Caki2 (cell line): Measurements from ENCODE around the gene SLC8A3. TPM values are rescaled to one million over a fixed set of nuclear protein-coding genes. Genes with fewer than 3 reads are reported as not detected.

Experiments used
- DNase-seq: peaks from one replicate; pipeline ENCODE4 v3.0.0-alpha.2; 2015; ENCODE audit warnings: low read depth
- in situ Hi-C: cut with HindIII; loops from 2 replicates; pipeline ENCODE4 v1.10.0; 2016; ENCODE audit warnings: low sequenced_read_pairs, low pct_unique_long_range_greater_than_20kb, mixed read lengths
- total RNA-seq: library from RNA; depleted of rRNA; stranded (reverse); fragments of >200 nt; shearing (Covaris generic); gene quantifications from 2 replicates; pipeline ENCODE4 v1.2.3, GENCODE V29; 2014; ENCODE audit warnings: low replicate concordance

Gene SLC8A3
- total RNA-seq, 1 experiment from 2014 or later, result 0.91 TPM

DNA sequence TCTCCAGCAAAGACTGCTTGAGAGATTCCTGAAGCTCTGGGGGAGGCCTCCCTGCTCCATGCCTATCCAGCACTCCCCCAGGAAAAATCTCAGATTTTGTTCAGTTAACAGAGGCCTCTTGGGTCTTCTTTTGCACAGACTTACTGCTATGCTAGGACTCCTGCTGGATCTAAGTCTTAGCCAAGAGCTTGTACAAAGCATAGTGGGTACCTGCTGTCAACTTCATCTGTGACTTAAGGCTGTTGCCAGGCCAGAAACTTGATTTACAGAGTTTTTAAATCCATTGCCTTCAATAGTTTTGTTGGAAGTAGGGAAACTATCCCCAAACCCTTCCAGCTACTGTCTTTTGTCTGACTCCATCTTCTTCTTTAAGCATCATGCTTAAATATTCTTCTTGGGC, 169.1 kb downstream of the SLC8A3 start:
- in situ Hi-C loops, result no loop called here

GRCh38 chr14:70018713-70019211, 170.0 kb downstream of the SLC8A3 start:
- in situ Hi-C loops, result no loop called here
- no peak for DNase-seq

More for the DNA sequence above, 169.1 kb downstream of the SLC8A3 start:
- DNase-seq, result no peak

DNA sequence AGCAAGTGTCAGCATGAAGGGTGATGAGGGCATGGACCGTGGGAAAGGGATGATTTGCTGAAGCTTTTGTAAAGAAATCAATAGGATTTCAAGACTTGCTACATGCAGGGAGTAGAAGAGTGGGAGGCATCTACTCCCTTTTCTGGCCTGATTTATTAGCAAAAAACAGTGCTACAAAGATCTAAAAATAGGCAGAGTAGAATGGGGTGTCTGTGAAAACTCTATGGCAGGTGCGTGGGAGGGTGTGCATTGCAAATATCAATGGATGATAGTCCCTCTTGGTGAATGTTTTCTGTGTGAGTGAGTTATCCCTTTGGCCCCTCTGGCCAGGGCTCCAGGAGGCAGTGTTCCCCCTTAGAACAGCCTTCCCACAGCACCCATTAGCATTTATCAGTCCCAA, 170.5 kb downstream of the SLC8A3 start:
- in situ Hi-C loops, result no loop called here
- no peak for DNase-seq

DNA sequence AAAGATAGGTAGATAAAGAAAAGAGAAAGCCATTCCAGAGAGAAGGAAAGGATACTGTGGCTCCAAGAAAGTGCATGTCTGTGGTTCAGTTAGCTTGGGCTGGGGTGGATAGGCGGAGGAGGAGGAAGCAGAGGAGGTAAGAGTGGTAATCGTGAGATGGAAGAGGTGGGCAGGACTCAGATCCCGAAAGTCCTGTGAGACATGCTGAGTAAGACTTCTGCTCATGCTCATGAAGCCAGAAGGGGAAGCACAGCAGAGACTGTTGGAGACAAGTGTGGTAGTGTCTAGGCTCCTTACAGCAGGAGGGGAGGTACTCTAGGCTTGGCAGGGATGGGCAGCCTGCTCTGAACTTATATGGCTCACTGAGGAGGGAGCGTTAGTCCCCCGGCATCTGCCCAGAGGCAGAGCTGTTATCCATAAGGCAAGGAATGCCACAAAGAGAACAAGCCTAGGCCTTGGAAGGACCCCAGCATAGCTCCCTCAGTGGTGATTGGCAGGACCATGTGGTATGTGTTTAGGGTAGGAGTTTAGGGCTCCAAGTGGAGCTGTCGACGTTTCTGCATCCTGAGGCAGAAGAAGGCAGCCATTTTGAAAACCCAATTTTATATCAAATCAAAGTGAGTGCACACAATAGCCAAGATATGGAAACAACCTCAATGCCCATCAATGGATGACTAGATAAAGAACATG, 174.2 kb downstream of the SLC8A3 start:
- in situ Hi-C loops, result no loop called here
- DNase-seq, result no peak

- DNase-seq, result no peak
- in situ Hi-C loops, result no loop called here
Observed at GRCh38 chr14:70013271-70013873, 175.4 kb downstream of the SLC8A3 start.

- no peak for DNase-seq
- in situ Hi-C loops, result no loop called here
Observed at GRCh38 chr14:70011708-70012107, 177.0 kb downstream of the SLC8A3 start.

DNA sequence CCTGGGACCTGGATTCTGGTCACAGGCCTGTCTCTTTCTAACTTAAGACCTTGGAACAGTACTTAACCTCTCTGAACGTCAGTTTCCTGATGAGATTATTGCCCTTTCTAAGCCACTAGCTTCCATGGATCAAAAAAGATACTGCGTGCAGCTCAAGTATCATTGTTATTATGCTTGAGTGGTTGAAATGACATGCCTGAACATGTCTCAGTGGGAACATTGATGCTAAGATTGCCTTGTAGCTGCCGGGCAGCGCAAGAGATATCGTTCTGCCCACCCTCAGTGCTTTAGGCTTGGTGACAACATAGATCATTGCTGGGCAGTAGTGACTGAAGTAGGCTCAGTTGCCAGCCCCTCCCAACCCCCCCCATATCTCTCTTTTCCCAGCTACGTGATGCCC, 177.7 kb downstream of the SLC8A3 start:
- DNase-seq, result no peak
- in situ Hi-C loops, result no loop called here

DNA sequence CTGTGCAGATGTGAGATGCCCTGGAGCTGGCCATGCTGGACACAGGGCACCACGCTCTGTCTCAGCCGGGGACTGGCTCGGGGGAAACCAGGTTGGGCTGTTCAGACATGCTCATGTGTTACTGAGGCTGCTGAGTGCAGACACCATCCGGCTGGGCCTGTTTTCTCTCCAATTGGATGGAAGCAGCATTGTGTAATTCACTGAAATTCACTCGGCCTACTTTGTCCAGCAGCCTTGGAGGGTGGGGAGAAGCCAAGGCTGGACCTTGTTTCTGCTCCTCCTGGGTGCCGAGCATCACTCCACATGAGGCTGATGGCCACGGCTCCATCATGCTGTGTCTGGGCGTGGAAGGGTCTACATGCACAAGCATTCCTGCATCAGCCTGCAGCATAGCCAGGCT, 178.8 kb downstream of the SLC8A3 start:
- no peak for DNase-seq
- in situ Hi-C loops, result no loop called here

- no peak for DNase-seq
- in situ Hi-C loops, result no loop called here
Observed at GRCh38 chr14:70008284-70009262, 180.2 kb downstream of the SLC8A3 start.

GRCh38 chr14:70006699-70007098, 182.1 kb downstream of the SLC8A3 start:
- in situ Hi-C loops, result no loop called here

DNA sequence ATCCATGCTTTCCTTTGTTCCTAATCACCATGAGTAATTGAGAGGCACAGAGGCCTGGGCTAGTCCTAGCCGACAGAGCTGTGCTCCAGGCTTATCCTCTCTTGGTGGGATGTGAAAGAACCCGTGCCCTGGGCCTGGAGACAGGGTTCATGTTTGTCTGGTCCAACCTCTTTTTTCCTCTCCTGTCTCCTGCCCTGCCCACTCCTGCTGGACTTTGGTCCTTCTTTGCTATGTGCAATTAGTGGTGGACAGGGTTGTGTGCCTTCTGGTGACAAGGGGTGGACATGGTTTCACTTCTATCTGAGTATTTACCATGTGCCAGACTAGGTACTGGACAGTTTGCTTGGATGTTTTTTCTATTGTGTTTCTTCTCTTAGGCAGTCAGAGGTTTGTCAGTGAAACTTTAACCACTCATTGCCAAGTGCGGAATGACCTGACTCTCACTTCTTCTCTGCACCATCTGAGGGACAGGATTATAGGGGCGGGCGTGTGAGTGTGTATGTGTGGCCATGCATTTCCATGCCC, 183.4 kb downstream of the SLC8A3 start:
- no peak for DNase-seq
- in situ Hi-C loops, result no loop called here

More at GRCh38 chr14:70006699-70007098, 182.1 kb downstream of the SLC8A3 start:
- DNase-seq, result no peak

- DNase-seq, result no peak
- in situ Hi-C loops, result no loop called here
Observed at GRCh38 chr14:70004791-70005190, 184.0 kb downstream of the SLC8A3 start.

DNA sequence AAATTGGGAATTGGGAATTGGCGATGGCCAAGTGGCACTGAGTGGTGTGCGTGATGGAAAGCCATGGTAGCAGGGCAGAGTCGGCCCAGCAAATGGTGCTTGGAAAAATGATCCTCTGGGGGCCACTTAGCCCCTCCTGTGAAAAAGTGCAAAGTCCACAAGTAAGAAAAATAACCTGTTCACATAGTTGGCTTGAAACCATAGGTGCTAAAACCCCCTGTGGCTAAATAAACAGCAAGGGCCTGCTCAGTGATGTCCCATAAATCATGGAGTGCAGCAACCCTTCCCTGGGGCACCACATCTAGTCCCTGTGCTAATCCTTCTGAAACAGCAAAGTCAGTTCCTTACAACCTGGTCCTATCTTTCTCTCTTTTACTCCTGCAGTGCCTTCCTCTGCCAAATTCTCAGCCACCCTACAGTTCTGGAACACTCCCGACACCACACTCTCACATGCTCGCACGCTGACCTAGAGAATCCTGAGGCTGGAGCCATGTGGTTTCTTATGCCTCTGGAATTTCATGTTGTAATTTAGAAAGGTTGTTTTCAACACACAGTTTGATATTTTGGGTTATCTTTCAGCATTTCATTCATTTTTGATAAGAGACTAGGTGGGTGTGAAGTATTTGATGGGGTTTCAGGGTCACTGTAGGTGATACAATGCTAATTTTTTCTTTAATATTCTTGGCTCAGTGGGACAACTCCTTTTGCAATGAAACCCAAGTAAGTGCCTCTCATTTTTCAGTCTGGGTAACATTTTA, 186.0 kb downstream of the SLC8A3 start:
- in situ Hi-C loops, result no loop called here
- DNase-seq, result peak; percentile 30

GRCh38 chr14:70000601-70001000, 188.2 kb downstream of the SLC8A3 start:
- peak; percentile 78 for DNase-seq
- in situ Hi-C loops, result no loop called here

- DNase-seq, result peak; percentile 94
- in situ Hi-C loops, result no loop called here
Observed at GRCh38 chr14:69999261-69999674, 189.5 kb downstream of the SLC8A3 start.

GRCh38 chr14:69997849-69998248, 190.9 kb downstream of the SLC8A3 start:
- DNase-seq, result peak; percentile 85
- in situ Hi-C loops, result no loop called here

- DNase-seq, result peak; percentile 33
- in situ Hi-C loops, result no loop called here
Observed at GRCh38 chr14:69996216-69996615, 192.5 kb downstream of the SLC8A3 start.
